HG03159 (cell line): ENCODE results near the gene FOXN3.

Source experiments
- ATAC-seq: cut with Tn5 transposase; IDR thresholded peaks from one replicate; pipeline ENCODE4 v1.9.1; 2021; ENCODE audit warnings: mild to moderate bottlenecking, moderate library complexity; ENCODE audit not compliant: unreplicated experiment

Gene FOXN3

DNA sequence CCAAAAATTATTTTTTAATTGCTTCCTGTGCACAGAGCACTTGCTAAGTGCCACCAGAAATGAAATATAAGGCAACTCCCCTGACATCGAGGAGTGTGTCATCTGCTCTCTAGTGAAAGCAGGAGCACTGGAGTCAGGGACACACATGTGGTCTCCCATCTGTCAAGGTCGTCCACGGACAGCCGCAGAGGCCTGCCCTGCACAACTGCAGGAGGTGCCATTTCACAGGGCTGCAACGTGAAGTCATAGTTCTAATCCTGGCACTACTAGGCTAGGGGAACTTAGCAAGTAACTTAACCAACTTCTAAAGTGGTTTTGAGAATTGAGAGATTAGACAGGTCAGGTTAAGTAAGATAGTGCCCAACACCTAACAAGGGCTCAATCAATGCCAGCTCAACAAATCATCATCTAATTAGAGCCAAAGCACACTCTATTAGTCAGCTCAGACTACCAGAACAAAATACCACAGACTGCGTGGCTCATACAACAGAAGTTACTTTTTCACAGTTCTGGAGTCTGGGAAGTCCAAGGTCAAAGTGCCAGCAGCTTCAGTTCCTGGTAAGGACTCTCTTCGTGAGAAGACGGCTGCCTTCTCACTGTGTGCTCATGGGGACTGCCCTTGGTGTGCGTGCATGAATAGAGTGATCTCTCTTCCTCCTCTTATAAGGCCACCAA, 30.7 kb downstream of the FOXN3 start:
- no peak for ATAC-seq

GRCh38 chr14:89384636-89385035, 32.4 kb downstream of the FOXN3 start:
- no peak for ATAC-seq

DNA sequence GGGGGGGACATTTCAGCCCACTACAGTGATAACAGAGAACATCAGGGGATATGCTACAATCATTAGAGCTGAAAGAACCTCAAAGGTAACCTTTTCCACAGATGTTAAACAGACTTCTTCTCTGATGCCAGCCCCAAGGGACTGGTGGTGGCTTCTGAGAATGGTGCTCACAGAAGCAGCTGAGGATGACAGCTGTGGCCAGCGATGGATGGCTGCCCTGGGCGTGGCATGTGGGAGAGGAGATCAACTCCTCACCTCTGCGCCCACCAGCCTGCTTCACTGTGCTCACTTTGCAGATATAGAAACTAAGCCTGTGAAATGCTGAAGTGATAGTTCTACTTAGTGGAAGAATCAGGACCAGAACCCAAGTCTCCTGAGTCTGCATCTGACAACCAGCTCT, 33.0 kb downstream of the FOXN3 start:
- ATAC-seq, result peak; percentile 91

DNA sequence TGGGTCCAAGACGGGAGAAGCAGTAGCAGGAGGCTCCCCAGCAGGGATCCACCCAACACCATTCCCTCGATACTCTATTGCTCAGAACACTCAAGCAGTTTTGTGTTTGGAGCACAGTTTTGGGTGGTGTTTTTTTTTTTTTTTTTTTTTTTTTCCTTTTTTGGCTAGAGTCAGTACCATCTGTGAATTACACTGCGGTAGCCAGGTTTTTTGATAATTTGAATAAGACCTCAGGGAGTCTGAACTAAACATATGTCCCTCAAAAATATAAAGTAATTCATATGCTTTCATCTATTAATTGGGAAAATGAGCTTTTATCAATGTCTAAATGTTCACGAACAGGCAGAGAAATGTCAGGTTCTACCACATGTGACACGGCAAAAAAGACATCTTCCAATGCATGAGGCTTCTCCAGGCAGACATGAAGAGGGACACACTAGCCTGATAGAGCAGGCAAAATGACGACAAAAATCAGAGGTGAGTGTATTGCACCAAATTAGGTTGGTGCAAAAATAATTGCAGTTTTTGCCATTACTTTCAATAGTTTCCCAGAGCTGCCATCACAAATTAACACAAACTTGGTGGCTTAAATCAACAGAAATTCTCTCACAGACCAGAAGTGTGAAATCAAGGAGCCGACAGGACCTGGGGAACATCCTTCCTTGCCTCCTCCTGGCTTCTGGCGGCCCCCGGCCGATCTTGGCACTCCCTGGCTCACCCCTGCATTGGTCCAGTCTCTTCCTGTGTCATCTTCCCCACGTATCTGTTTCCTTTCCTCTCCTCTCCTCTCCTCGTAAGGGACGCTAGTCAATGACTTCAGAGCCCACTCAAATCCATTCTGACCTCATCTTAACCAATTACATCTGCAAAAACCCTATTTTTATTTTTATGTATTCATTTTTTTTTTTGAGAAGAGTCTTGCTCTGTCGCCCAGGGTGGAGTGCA, 33.9 kb downstream of the FOXN3 start:
- ATAC-seq, result peak; percentile 5

DNA sequence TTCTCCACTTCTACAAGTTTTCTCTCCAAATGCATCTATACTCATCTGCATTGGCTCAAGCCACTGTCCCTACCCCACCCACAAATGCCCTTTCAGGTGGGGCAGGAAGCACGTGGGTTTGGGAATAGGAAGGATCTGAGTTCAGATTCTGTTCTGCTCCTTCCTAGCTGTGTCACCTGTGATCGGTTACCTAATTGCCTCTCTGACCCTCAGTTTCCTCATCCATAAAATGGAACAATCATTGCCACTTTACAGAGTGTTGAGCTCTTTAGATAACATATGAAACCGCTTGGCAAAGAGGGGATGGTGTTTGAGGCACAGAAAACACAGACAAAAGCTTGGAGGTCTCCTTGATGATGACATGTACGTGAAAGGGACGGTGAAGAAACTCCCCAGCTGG, 34.5 kb downstream of the FOXN3 start:
- no peak for ATAC-seq

GRCh38 chr14:89379891-89380820, 36.9 kb downstream of the FOXN3 start:
- ATAC-seq, result no peak

DNA sequence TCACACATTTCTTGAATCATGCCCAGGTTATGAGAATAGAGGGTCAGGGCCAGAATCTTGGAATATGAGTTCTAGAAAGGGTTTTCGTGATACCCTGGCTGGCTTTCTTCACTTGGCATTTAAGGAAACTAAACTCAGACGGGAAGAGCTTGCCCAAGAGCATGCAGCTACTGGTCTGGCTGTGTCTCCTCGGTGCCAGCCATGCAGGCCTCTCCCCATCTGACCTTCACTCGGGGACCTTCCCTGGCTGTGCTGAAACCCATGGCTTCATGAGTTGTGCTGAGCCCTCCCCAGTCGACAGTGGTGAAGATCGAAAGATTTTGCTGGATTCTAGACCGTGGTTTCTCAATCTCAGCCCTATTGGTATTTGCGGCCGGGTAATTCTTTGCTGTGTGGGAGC, 38.0 kb downstream of the FOXN3 start:
- ATAC-seq, result no peak

DNA sequence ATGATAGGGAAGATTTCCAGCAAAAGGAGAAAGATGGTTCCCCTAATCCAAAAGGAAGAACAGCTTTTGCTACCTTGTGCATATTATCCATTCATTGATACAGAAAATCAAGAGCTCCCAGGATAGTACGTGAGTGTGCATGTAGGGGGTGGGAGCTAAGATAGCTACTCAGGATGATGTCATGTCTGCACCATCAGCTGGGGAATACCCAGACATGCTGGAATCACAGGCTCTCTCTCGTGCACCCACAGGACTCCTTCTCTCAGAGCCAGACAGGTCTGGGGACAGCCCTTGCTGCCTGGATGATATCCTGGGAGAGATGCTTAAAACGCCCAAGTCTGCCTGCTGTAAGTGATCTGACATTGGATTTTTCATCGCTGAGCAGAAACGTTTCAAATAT, 38.9 kb downstream of the FOXN3 start:
- no peak for ATAC-seq

DNA sequence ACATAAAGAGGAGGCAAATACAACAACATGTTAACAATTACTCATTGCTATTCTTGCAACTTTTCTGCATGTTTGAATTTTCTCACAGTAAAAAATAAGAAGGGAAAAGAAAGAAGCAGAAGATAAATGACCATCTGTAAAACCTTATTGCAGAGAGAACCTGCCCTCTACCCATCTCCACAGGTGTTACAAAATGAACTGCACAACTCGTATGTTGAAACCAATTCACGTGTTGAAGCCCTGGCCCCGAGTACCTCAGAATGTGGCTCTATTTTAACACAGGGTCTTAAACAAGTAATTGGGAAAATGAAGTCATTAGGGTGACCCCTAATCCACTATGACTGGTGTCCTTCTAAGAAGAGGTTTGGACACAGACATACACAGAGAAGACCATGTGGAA, 39.5 kb downstream of the FOXN3 start:
- ATAC-seq, result no peak

GRCh38 chr14:89374908-89375307, 42.1 kb downstream of the FOXN3 start:
- ATAC-seq, result no peak

- ATAC-seq, result no peak
These were observed 43.8 kb downstream of the FOXN3 start for GRCh38 chr14:89373185-89373584.

- ATAC-seq, result no peak
These were observed 44.5 kb downstream of the FOXN3 start for GRCh38 chr14:89372512-89372883.

- ATAC-seq, result no peak
These were observed 45.2 kb downstream of the FOXN3 start for GRCh38 chr14:89371585-89372511.

GRCh38 chr14:89370781-89371180, 46.3 kb downstream of the FOXN3 start:
- ATAC-seq, result no peak

- no peak for ATAC-seq
These were observed 46.7 kb downstream of the FOXN3 start for GRCh38 chr14:89370381-89370780.

DNA sequence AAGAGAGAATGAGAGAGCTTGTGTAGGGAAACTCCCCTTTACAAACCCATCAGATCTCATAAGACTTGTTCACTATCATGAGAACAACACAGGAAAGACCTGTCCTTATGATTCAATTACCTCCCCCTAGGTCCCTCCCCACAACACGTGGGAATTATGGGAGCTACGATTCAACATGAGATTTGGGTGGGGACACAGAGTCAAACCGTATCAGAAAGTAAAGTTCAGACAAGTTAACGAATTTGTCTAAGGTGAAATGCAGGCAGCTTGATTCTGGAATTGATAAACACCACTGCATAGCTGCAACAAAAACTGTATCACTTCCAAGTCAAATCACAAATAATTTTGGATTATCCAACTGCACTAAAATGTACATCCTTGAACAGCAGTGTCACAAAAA, 47.4 kb downstream of the FOXN3 start:
- no peak for ATAC-seq

- ATAC-seq, result no peak
These were observed 48.2 kb downstream of the FOXN3 start for GRCh38 chr14:89368490-89369477.

- ATAC-seq, result no peak
These were observed 49.3 kb downstream of the FOXN3 start for GRCh38 chr14:89367779-89368120.
